Small intestine (tissue), 7 donors: Measurements from ENCODE around the gene FCGR3A. TPM values are rescaled to one million over a fixed set of nuclear protein-coding genes. Genes with fewer than 3 reads are reported as not detected.

Experiments used
- DNase-seq, 2 donors: peaks; one replicate each; pipeline versions ENCODE4 v3.0.0 to v3.0.0-alpha.2; 2013
- FAIRE-seq: peaks from 2 replicates; lab custom pipeline; 2012; peaks lifted over from hg19 to GRCh38; lab: Jason Lieb, UNC
- H3K27ac ChIP-seq, 3 donors: one replicate each; pipeline ENCODE4 v1.5.1; 2013; ENCODE audit warnings: low read length in 2 of 3, mild to moderate bottlenecking in 2 of 3, control low read depth in 1 of 3, inconsistent platforms in 1 of 3, low read depth in 1 of 3, moderate library complexity in 1 of 3
- H3K27me3 ChIP-seq, 3 donors: one replicate each; pipeline ENCODE4 v1.6.1; 2013; ENCODE audit warnings: low read length in 3 of 3, inconsistent platforms in 1 of 3; ENCODE audit not compliant: control insufficient read depth in 3 of 3, insufficient read depth in 3 of 3
- H3K36me3 ChIP-seq, 3 donors: one replicate each; pipeline ENCODE4 v1.6.1; 2013; ENCODE audit warnings: low read length in 3 of 3, inconsistent platforms in 1 of 3, low read depth in 1 of 3, mild to moderate bottlenecking in 1 of 3, moderate library complexity in 1 of 3; ENCODE audit not compliant: control insufficient read depth in 3 of 3, insufficient read depth in 2 of 3
- H3K4me1 ChIP-seq, 3 donors: one replicate each; pipeline ENCODE4 v1.6.1; 2013; ENCODE audit warnings: low read length in 2 of 3, inconsistent platforms in 1 of 3, low read depth in 1 of 3, mild to moderate bottlenecking in 1 of 3, moderate library complexity in 1 of 3; ENCODE audit not compliant: control insufficient read depth in 3 of 3, insufficient read depth in 2 of 3
- H3K4me3 ChIP-seq, 3 donors: one replicate each; pipeline ENCODE4 v1.5.1; 2013; ENCODE audit warnings: low read length in 3 of 3, control low read depth in 1 of 3, inconsistent platforms in 1 of 3, low read depth in 1 of 3, mild to moderate bottlenecking in 1 of 3, moderate library complexity in 1 of 3
- H3K9me3 ChIP-seq, 2 donors: one replicate each; pipeline ENCODE4 v1.6.1; 2013; ENCODE audit warnings: low read depth in 1 of 2, low read length in 1 of 2; ENCODE audit not compliant: control insufficient read depth in 2 of 2, insufficient read depth in 1 of 2
- WGBS, 3 donors: extraction: QIAGEN DNeasy Blood & Tissue Kit; methylation state at CpG; one replicate each; pipeline ENCODE4 v1.1.7; 2013; 5-methylcytosine and 5-hydroxymethylcytosine counted together
- polyA plus RNA-seq, 4 donors: library from polyadenylated mRNA; stranded (reverse) in 3 of 4; unstranded in 1 of 4; fragments of 200-250 nt in 3 of 4; fragments of 120-200 nt in 1 of 4; gene quantifications; one replicate each; pipeline versions ENCODE4 v1.2.1 to v1.2.3, GENCODE V29; 2013
- donor health status: healthy with polysubstance abuse.
- donor health status: control.
- donor health status: control.
- donor health status: Bipolar disorder and iron deficiency.
- donor health status: healthy.

FCGR3A gene
- polyA plus RNA-seq, 4 donors = 1.3 to 19.5 (median 2.4) TPM

DNA sequence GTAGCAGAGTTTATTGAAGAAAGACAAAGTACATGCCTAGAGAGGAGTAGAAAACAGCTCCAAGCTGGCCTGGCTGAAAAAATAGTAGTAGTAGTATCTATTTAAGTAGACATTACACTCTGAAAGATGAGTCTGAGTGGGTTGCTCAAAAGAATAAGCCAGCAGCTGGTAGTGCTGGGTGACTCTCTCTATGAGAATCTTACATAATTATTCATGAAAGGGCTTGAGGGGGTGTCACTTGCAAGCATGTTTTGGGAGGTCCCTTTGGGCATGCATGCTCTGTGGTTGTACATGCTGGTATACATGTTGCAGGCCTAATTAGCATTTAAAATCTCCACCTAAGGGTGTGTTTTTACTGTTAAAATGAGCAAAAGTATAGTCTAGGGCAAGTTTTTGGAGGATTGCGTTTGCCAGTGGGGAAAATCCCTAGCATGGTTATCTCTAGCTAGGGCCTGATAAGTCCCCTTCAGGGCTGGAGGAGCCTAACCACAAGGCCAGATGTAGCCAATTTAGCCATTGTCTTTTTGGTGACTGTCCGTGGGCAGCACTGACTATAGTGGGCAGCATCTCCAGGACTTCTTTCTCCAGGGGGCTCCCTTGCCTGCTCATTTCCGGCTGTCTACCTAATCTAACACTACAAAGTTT is 55.4 kb downstream of the FCGR3A start:
- H3K27ac ChIP-seq = no peak overlapping the region
- DNase-seq = no peak
- no peak overlapping the region for H3K4me3 ChIP-seq
- H3K36me3 ChIP-seq = no peaks in the 10 kb centered on the region
- H3K9me3 ChIP-seq = no peaks in the 10 kb centered on the region
- H3K27me3 ChIP-seq = peaks cover 0 to 39% (median 10%) of the 10 kb centered on the region in 3 donors
- no peaks in the 10 kb centered on the region for H3K4me1 ChIP-seq
- WGBS, 3 donors = 40 to 48% (median 47%) methylated on average over 3 of the region's 3 CpGs
- no peak for FAIRE-seq

DNA sequence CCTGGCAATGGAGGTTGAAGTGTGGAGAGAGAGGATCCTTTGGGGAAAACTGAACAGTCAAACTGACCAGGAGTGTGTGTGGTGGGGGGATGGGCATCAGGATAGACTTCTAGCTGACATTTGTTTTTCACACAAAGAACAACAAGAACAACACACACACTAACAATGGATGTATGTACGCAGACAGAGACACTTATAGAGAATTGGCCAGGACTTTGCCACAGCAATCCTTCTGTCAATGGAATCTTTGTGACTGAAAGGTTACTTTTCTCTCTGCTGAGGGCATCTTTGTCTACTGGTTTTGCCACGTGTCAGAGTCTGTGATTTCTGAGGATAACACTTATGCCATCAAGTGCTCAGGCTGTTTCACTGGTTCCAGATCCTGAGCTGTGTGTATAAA is 56.8 kb downstream of the FCGR3A start:
- no peaks in the 10 kb centered on the region for H3K4me1 ChIP-seq
- H3K4me3 ChIP-seq = no peak overlapping the region
- H3K36me3 ChIP-seq = no peaks in the 10 kb centered on the region
- DNase-seq (no peak), FAIRE-seq (no peak)
- no peak overlapping the region for H3K27ac ChIP-seq
- H3K27me3 ChIP-seq = peaks cover 0 to 42% (median 10%) of the 10 kb centered on the region in 3 donors
- WGBS, 3 donors = 58 to 70% (median 67%) methylated on average over 2 of the region's 2 CpGs
- H3K9me3 ChIP-seq = no peaks in the 10 kb centered on the region

Other genes with a start within 250 kb of the FCGR3A start
- gene MPZ, start 239.8 kb downstream of the FCGR3A start, polyA plus RNA-seq = 1 to 10 TPM in 2 of 4 donors, under 1 TPM in 2; 0.27 to 4.0 (median 2.1) TPM
- gene SDHC, start 235.4 kb downstream of the FCGR3A start, polyA plus RNA-seq = 100 to 1,000 TPM; 175 to 262 (median 211) TPM
- under 1 TPM in 1 of 4 donors, not detected in 3; 0.21 TPM for gene CFAP126, start 181.9 kb downstream of the FCGR3A start, polyA plus RNA-seq
- 10 to 100 TPM in 1 of 4 donors, 1 to 10 TPM in 3; 1.1 to 18.7 (median 3.8) TPM for gene FCGR2A, start 44.4 kb downstream of the FCGR3A start, polyA plus RNA-seq
- 1 to 10 TPM in 2 of 4 donors, under 1 TPM in 2; 0.22 to 1.6 (median 0.72) TPM for gene HSPA6, start 25.3 kb downstream of the FCGR3A start, polyA plus RNA-seq
- under 1 TPM; 0.12 to 0.54 (median 0.25) TPM for gene FCGR3B, start 81.4 kb upstream of the FCGR3A start, polyA plus RNA-seq
- 10 to 100 TPM in 1 of 4 donors, under 1 TPM in 2, not detected in 1; 0.07 to 12.3 (median 0.54) TPM for gene FCGR2B, start 113.3 kb upstream of the FCGR3A start, polyA plus RNA-seq
- gene FCRLA, start 157.4 kb upstream of the FCGR3A start, polyA plus RNA-seq = 1 to 10 TPM in 1 of 4 donors, under 1 TPM in 1, not detected in 2; 0.21 to 1.4 TPM
- under 1 TPM in 2 of 4 donors, not detected in 2; 0.34 to 0.96 TPM for gene FCRLB, start 171.7 kb upstream of the FCGR3A start, polyA plus RNA-seq
- 10 to 100 TPM in 3 of 4 donors, 1 to 10 TPM in 1; 9.4 to 28.9 (median 22.3) TPM for gene DUSP12, start 200.0 kb upstream of the FCGR3A start, polyA plus RNA-seq
- gene ATF6, start 216.5 kb upstream of the FCGR3A start, polyA plus RNA-seq = 10 to 100 TPM in 1 of 4 donors, 1 to 10 TPM in 3; 2.7 to 19.6 (median 6.1) TPM